ENCODE results near the gene MYLK.
"Not testable (repeated sequence)": the region's sequence is repeated elsewhere in the genome, so short reads cannot be mapped to it uniquely, and the experiment has no call there.

GRCh38 chr3:123707641-123708040 lies 176.5 kb downstream of the MYLK start:
- TF ChIP-seq CTCF, POLR2A (IDR thresholded peaks at IDR 0.05): not testable (repeated sequence)

Data from tibial nerve (tissue), 3 donors.